PC-3 (cell line): Measurements from ENCODE around the gene MYL11.

Source experiments
- CTCF ChIP-seq: fragments of 300-600 bp; sonication (generic); conservative IDR thresholded peaks from 2 replicates; pipeline ENCODE4 v1.5.1; 2017; ENCODE audit warnings: antibody characterized with exemption, low read depth, mild to moderate bottlenecking, low read length
- EZH2 ChIP-seq: fragments of 300-600 bp; sonication (generic); IDR thresholded peaks from one replicate; pipeline ENCODE4 v1.6.1; 2017; ENCODE audit warnings: antibody characterized with exemption, mild to moderate bottlenecking, low read length; ENCODE audit not compliant: unreplicated experiment
- EZH2phosphoT487 ChIP-seq: fragments of 300-600 bp; sonication (generic); IDR thresholded peaks from 2 replicates; pipeline ENCODE4 v1.6.1; 2018; ENCODE audit warnings: mild to moderate bottlenecking, antibody characterized with exemption, low read length, borderline replicate concordance

GRCh38 chr16:30365200-30365599 lies 9.4 kb upstream of the MYL11 start:
- TF ChIP-seq CTCF (no peak), EZH2 (no peak), EZH2phosphoT487 (no peak)
